CD14-positive monocyte (primary cell): Measurements from ENCODE around the gene CACNA1B. TPM values are rescaled to one million over a fixed set of nuclear protein-coding genes. Genes with fewer than 3 reads are reported as not detected.

Experiments
- DNase-seq, 3 donors: peaks; one replicate each; pipeline ENCODE4 v3.0.0-alpha.2; 2011 to 2022
- H2AFZ ChIP-seq: 2 replicates; pipeline ENCODE4 v1.6.0; 2012; ENCODE audit warnings: mild to moderate bottlenecking, low read depth, low read length, inconsistent platforms; ENCODE audit not compliant: insufficient read depth, poor library complexity, severe bottlenecking
- H3K27ac ChIP-seq, 2 donors: 1 replicate in 1 of 2; 2 replicates in 1 of 2; pipeline ENCODE4 v1.5.1; 2012 to 2013; ENCODE audit warnings: low read length in 2 of 2, control low read depth in 1 of 2, inconsistent platforms in 1 of 2, low read depth in 1 of 2, mild to moderate bottlenecking in 1 of 2
- H3K27me3 ChIP-seq, 2 donors: one replicate each; pipeline versions ENCODE4 v1.6.0 to v1.6.1; 2011 to 2013; ENCODE audit warnings: low read length in 2 of 2; ENCODE audit not compliant: control insufficient read depth in 2 of 2, insufficient read depth in 2 of 2
- H3K36me3 ChIP-seq, 2 donors: replicated peaks in 1 of 2; 1 replicate in 1 of 2; 2 replicates in 1 of 2; pipeline versions ENCODE4 v1.5.1 to v1.6.1; 2012 to 2013; ENCODE audit warnings: low read length in 2 of 2, control low read depth in 1 of 2, inconsistent platforms in 1 of 2, mild to moderate bottlenecking in 1 of 2; ENCODE audit not compliant: insufficient read depth in 2 of 2, control insufficient read depth in 1 of 2
- H3K4me1 ChIP-seq, 2 donors: 1 replicate in 1 of 2; 2 replicates in 1 of 2; pipeline versions ENCODE4 v1.5.1 to v1.6.1; 2012 to 2013; ENCODE audit warnings: low read length in 2 of 2, control low read depth in 1 of 2, inconsistent platforms in 1 of 2, mild to moderate bottlenecking in 1 of 2, moderate library complexity in 1 of 2; ENCODE audit not compliant: insufficient read depth in 2 of 2, control insufficient read depth in 1 of 2
- H3K4me2 ChIP-seq: replicated peaks from 2 replicates; pipeline ENCODE3; 2012; ENCODE audit warnings: low read length, moderate library complexity, mild to moderate bottlenecking; ENCODE audit not compliant: poor library complexity, severe bottlenecking; ENCODE audit errors: extremely low read depth
- H3K4me3 ChIP-seq, 3 experiments: fragments of 200-600 bp in 1 of 3; sonication (generic) in 1 of 3; replicated peaks in 1 of 3; 1 replicate in 2 of 3; 2 replicates in 1 of 3; pipeline ENCODE4 v1.5.1; 2011 to 2013; ENCODE audit warnings: low read length in 3 of 3, mild to moderate bottlenecking in 3 of 3, control low read depth in 2 of 3, low read depth in 2 of 3, inconsistent platforms in 1 of 3, moderate library complexity in 1 of 3
- H3K79me2 ChIP-seq: 2 replicates; pipeline ENCODE4 v1.6.0; 2012; ENCODE audit warnings: mild to moderate bottlenecking, control low read depth, inconsistent platforms, low read length, moderate library complexity; ENCODE audit not compliant: insufficient read depth
- H3K9ac ChIP-seq: 2 replicates; pipeline ENCODE4 v1.6.0; 2017; ENCODE audit warnings: low read length, mild to moderate bottlenecking; ENCODE audit not compliant: insufficient read depth, poor library complexity, severe bottlenecking
- H3K9me3 ChIP-seq, 2 donors: replicated peaks in 1 of 2; 1 replicate in 1 of 2; 2 replicates in 1 of 2; pipeline versions ENCODE4 v1.5.1 to v1.6.1; 2012 to 2013; ENCODE audit warnings: low read length in 2 of 2, control low read depth in 1 of 2; ENCODE audit not compliant: control insufficient read depth in 1 of 2, insufficient read depth in 1 of 2
- H4K20me1 ChIP-seq: 2 replicates; pipeline ENCODE4 v1.6.0; 2012; ENCODE audit warnings: mild to moderate bottlenecking, low read length, control low read depth, moderate library complexity; ENCODE audit not compliant: insufficient read depth
- H3K27ac Mint-ChIP-seq, 7 donors: one replicate each; pipeline ENCODE4 v1.8.0; 2020; ENCODE audit warnings: mild to moderate bottlenecking in 7 of 7, mixed read lengths in 7 of 7, moderate library complexity in 6 of 7, inconsistent platforms in 2 of 7
- H3K27me3 Mint-ChIP-seq, 3 donors: one replicate each; pipeline ENCODE4 v1.8.0; 2021 to 2022; ENCODE audit warnings: low read depth in 3 of 3, mild to moderate bottlenecking in 3 of 3, mixed read lengths in 3 of 3, moderate library complexity in 3 of 3, inconsistent platforms in 1 of 3
- H3K36me3 Mint-ChIP-seq, 2 donors: one replicate each; pipeline ENCODE4 v1.8.0; 2020; ENCODE audit warnings: mixed read lengths in 2 of 2, inconsistent platforms in 1 of 2, mild to moderate bottlenecking in 1 of 2
- H3K4me1 Mint-ChIP-seq: one replicate; pipeline ENCODE4 v1.8.0; 2020; ENCODE audit warnings: mild to moderate bottlenecking, mixed read lengths
- H3K4me3 Mint-ChIP-seq, 2 donors: one replicate each; pipeline ENCODE4 v1.8.0; 2020; ENCODE audit warnings: mild to moderate bottlenecking in 2 of 2, mixed read lengths in 2 of 2, moderate library complexity in 1 of 2
- H3K9me3 Mint-ChIP-seq, 7 donors: one replicate each; pipeline ENCODE4 v1.8.0; 2020 to 2022; ENCODE audit warnings: mixed read lengths in 7 of 7, mild to moderate bottlenecking in 6 of 7, moderate library complexity in 6 of 7, inconsistent platforms in 2 of 7
- WGBS: methylation state at CpG from one replicate; pipeline ENCODE4 v1.1.5; 2013; ENCODE audit warnings: missing lambda C conversion rate; ENCODE audit not compliant: insufficient coverage; 5-methylcytosine and 5-hydroxymethylcytosine counted together
- intact Hi-C, 2 donors: fragments of 100-400 bp; cut with micrococcal nuclease; formaldehyde crosslinking; loops; one replicate each; pipeline versions ENCODE4 v1.15.0 to v1.15.1; 2023
- polyA plus RNA-seq, 3 donors: library from polyadenylated mRNA; depleted of rRNA in 1 of 3; unstranded in 2 of 3; stranded (reverse) in 1 of 3; fragments of 300-500 nt in 2 of 3; fragments of >200 nt in 1 of 3; fragmentation: Illumina TruSeq in 2 of 3; gene quantifications; 1 replicate in 2 of 3; 2 replicates in 1 of 3; pipeline ENCODE4 v1.2.3, GENCODE V29; 2012 to 2021
- TF ChIP-seq, protein P1 (sequence below): fragments of 200-600 bp; IDR thresholded peaks from one replicate; pipeline ENCODE4 v1.8.0; 2022; ENCODE audit warnings: antibody characterized with exemption, mild to moderate bottlenecking

The CACNA1B gene
- polyA plus RNA-seq, 3 donors: not detected

GRCh38 chr9:137953683-137954438 lies 76.3 kb downstream of the CACNA1B start:
- Mint-ChIP-seq H3K4me3 (no peak overlapping the region), H3K27ac (no peak overlapping the region), H3K36me3 (no peaks in the 10 kb centered on the region), H3K27me3 (peaks cover 0 to 4% (median 2%) of the 10 kb centered on the region in 3 donors), H3K4me1 (no peaks in the 10 kb centered on the region), H3K9me3 (no peaks in the 10 kb centered on the region)
- TF ChIP-seq, protein P1, sequence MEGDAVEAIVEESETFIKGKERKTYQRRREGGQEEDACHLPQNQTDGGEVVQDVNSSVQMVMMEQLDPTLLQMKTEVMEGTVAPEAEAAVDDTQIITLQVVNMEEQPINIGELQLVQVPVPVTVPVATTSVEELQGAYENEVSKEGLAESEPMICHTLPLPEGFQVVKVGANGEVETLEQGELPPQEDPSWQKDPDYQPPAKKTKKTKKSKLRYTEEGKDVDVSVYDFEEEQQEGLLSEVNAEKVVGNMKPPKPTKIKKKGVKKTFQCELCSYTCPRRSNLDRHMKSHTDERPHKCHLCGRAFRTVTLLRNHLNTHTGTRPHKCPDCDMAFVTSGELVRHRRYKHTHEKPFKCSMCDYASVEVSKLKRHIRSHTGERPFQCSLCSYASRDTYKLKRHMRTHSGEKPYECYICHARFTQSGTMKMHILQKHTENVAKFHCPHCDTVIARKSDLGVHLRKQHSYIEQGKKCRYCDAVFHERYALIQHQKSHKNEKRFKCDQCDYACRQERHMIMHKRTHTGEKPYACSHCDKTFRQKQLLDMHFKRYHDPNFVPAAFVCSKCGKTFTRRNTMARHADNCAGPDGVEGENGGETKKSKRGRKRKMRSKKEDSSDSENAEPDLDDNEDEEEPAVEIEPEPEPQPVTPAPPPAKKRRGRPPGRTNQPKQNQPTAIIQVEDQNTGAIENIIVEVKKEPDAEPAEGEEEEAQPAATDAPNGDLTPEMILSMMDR: no peak
- no peaks in the 10 kb centered on the region for H3K79me2 ChIP-seq
- no peak overlapping the region for H3K4me3 ChIP-seq
- intact Hi-C loops: no loop called here
- 94% methylated on average over 3 of the region's 10 CpGs for WGBS
- DNase-seq: no peak
- H2AFZ ChIP-seq: no peak overlapping the region
- H3K9ac ChIP-seq: no peak overlapping the region
- H3K36me3 ChIP-seq: no peaks in the 10 kb centered on the region
- H3K27me3 ChIP-seq: no peaks in the 10 kb centered on the region
- no peaks in the 10 kb centered on the region for H3K4me1 ChIP-seq
- no peaks in the 10 kb centered on the region for H4K20me1 ChIP-seq
- no peak overlapping the region for H3K27ac ChIP-seq
- H3K4me2 ChIP-seq: no peak overlapping the region
- peaks cover 4 to 5% of the 10 kb centered on the region in 2 donors for H3K9me3 ChIP-seq

DNA sequence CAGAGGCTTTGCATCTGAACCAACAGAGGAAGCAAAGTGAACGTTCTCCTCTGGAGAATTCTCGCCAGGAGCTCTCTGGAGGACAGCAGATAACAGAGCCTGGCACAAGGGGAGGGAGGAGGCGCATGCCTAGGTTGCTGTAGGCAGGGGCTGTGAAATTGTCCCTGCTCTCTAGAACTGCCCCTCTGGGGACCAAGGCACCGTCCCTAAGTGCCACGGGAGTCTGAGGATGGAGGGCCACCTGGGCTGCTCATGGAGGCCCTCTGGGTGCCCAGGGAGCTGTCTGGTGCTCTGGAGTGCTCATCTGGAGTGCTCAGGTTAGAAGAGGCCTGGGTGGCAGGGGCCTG lies 77.6 kb downstream of the CACNA1B start:
- H3K4me2 ChIP-seq: no peak overlapping the region
- H3K9me3 ChIP-seq: no peaks in the 10 kb centered on the region
- H3K9me3 Mint-ChIP-seq: peaks cover 0 to 2% (median 0%) of the 10 kb centered on the region in 7 donors
- no peaks in the 10 kb centered on the region for H3K4me1 Mint-ChIP-seq
- H3K27me3 Mint-ChIP-seq: peaks cover 0 to 4% (median 2%) of the 10 kb centered on the region in 3 donors
- no peak overlapping the region for H3K27ac Mint-ChIP-seq
- H3K27ac ChIP-seq: no peak overlapping the region
- intact Hi-C loops: no loop called here
- no peaks in the 10 kb centered on the region for H3K36me3 Mint-ChIP-seq
- DNase-seq: no peak
- H3K9ac ChIP-seq: no peak overlapping the region
- 65% methylated on average over 5 of the region's 5 CpGs for WGBS
- TF ChIP-seq, protein P1: no peak
- H2AFZ ChIP-seq: no peak overlapping the region
- no peaks in the 10 kb centered on the region for H3K27me3 ChIP-seq
- H3K4me3 ChIP-seq: no peak overlapping the region
- no peaks in the 10 kb centered on the region for H3K4me1 ChIP-seq
- no peaks in the 10 kb centered on the region for H4K20me1 ChIP-seq
- H3K79me2 ChIP-seq: no peaks in the 10 kb centered on the region
- H3K4me3 Mint-ChIP-seq: no peak overlapping the region
- H3K36me3 ChIP-seq: no peaks in the 10 kb centered on the region
